ENCODE data around the gene WAS. TPM values are rescaled to one million over a fixed set of nuclear protein-coding genes. Genes with fewer than 3 reads are reported as not detected.

Gene WAS
- polyA plus RNA-seq, 1 of the 3 experiments (the other 2 are of a cell fraction): 0.30 TPM

DNA sequence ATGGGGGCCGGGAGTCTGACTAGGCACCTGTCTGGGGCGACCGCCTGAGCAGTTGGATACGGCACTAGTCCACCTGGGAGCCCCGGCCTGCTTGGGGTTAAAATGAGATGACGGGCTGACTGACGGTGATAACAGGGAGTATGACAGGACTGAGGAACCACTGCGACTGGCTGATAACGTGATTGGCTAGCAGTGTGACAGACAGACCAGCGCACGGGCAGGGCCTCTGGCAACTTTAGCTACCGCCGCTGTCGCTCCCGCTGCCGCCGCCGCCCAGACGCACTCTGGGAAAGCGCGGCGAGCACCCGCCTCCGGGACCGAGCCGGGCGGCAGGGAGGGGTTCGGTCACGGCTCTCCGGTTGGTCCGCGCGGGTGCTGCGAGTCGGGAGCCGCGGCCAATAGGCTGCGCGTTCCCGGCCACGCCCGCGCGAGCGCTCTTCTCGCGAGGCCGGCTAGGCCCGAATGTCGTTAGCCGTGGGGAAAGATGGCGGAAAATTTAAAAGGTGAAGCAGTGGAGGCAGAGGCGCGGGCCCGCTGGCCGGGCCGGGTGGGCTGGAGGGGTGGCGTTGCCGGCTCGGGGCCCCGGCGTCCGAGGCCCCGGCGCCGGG is 12.8 kb downstream of the WAS start, which contains the start of gene SUV39H1 (continued):
- TF ChIP-seq RFX5 (IDR thresholded peaks at IDR 0.05; ENCODE audit: low read length): no peak
- TF ChIP-seq, protein P1, sequence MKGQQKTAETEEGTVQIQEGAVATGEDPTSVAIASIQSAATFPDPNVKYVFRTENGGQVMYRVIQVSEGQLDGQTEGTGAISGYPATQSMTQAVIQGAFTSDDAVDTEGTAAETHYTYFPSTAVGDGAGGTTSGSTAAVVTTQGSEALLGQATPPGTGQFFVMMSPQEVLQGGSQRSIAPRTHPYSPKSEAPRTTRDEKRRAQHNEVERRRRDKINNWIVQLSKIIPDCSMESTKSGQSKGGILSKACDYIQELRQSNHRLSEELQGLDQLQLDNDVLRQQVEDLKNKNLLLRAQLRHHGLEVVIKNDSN (IDR thresholded peaks at IDR 0.05; ENCODE audit: borderline replicate concordance, low read depth): no peak
- no peak for TF ChIP-seq FOSL2 (IDR thresholded peaks at IDR 0.05; ENCODE audit: borderline replicate concordance, low read depth)
- TF ChIP-seq, protein P2, sequence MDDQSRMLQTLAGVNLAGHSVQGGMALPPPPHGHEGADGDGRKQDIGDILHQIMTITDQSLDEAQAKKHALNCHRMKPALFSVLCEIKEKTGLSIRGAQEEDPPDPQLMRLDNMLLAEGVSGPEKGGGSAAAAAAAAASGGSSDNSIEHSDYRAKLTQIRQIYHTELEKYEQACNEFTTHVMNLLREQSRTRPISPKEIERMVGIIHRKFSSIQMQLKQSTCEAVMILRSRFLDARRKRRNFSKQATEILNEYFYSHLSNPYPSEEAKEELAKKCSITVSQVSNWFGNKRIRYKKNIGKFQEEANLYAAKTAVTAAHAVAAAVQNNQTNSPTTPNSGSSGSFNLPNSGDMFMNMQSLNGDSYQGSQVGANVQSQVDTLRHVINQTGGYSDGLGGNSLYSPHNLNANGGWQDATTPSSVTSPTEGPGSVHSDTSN (IDR thresholded peaks at IDR 0.05): peak; percentile 83
- no peak for TF ChIP-seq EP300 (IDR thresholded peaks at IDR 0.05; ENCODE audit: borderline replicate concordance in 1 of 2, low read depth in 1 of 2, low read length in 1 of 2)
- peak; percentile 79; the same call in 1 of the 2 replicates for TF ChIP-seq MXI1 (IDR thresholded peaks at IDR 0.05; ENCODE audit: low read depth, low read length)
- no peak for TF ChIP-seq RCOR1 (IDR thresholded peaks at IDR 0.05; ENCODE audit: low read length)
- TF ChIP-seq RAD21 (IDR thresholded peaks at IDR 0.05; ENCODE audit: low read length): no peak
- TF ChIP-seq NRF1 (IDR thresholded peaks at IDR 0.05; ENCODE audit: low read depth, low read length): peak; percentile 14; the same call in 1 of the 2 replicates
- TF ChIP-seq FOXM1 (IDR thresholded peaks at IDR 0.05; ENCODE audit: low read depth): no peak
- TF ChIP-seq, protein P3, sequence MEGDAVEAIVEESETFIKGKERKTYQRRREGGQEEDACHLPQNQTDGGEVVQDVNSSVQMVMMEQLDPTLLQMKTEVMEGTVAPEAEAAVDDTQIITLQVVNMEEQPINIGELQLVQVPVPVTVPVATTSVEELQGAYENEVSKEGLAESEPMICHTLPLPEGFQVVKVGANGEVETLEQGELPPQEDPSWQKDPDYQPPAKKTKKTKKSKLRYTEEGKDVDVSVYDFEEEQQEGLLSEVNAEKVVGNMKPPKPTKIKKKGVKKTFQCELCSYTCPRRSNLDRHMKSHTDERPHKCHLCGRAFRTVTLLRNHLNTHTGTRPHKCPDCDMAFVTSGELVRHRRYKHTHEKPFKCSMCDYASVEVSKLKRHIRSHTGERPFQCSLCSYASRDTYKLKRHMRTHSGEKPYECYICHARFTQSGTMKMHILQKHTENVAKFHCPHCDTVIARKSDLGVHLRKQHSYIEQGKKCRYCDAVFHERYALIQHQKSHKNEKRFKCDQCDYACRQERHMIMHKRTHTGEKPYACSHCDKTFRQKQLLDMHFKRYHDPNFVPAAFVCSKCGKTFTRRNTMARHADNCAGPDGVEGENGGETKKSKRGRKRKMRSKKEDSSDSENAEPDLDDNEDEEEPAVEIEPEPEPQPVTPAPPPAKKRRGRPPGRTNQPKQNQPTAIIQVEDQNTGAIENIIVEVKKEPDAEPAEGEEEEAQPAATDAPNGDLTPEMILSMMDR (IDR thresholded peaks at IDR 0.05): no peak
- TF ChIP-seq CHD2 (IDR thresholded peaks at IDR 0.05; ENCODE audit: low read length, partially characterized antibody): peak; percentile 99
- TF ChIP-seq YY1 (IDR thresholded peaks at IDR 0.05; ENCODE audit: low read depth): 0 out of 2 replicates have a peak, but pooled peaks have one; percentile 62
- TF ChIP-seq, protein P4, sequence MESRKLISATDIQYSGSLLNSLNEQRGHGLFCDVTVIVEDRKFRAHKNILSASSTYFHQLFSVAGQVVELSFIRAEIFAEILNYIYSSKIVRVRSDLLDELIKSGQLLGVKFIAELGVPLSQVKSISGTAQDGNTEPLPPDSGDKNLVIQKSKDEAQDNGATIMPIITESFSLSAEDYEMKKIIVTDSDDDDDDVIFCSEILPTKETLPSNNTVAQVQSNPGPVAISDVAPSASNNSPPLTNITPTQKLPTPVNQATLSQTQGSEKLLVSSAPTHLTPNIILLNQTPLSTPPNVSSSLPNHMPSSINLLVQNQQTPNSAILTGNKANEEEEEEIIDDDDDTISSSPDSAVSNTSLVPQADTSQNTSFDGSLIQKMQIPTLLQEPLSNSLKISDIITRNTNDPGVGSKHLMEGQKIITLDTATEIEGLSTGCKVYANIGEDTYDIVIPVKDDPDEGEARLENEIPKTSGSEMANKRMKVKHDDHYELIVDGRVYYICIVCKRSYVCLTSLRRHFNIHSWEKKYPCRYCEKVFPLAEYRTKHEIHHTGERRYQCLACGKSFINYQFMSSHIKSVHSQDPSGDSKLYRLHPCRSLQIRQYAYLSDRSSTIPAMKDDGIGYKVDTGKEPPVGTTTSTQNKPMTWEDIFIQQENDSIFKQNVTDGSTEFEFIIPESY (IDR thresholded peaks at IDR 0.05; ENCODE audit: borderline replicate concordance, low read depth): peak; percentile 94
- TF ChIP-seq, protein P5, sequence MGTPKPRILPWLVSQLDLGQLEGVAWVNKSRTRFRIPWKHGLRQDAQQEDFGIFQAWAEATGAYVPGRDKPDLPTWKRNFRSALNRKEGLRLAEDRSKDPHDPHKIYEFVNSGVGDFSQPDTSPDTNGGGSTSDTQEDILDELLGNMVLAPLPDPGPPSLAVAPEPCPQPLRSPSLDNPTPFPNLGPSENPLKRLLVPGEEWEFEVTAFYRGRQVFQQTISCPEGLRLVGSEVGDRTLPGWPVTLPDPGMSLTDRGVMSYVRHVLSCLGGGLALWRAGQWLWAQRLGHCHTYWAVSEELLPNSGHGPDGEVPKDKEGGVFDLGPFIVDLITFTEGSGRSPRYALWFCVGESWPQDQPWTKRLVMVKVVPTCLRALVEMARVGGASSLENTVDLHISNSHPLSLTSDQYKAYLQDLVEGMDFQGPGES (IDR thresholded peaks at IDR 0.05; ENCODE audit: low read depth, low read length): no peak
- TF ChIP-seq TEAD4 (IDR thresholded peaks at IDR 0.05; ENCODE audit: borderline replicate concordance, insufficient read depth): no peak
- peak; percentile 97 for TF ChIP-seq SIN3A (IDR thresholded peaks at IDR 0.05; ENCODE audit: borderline replicate concordance, low read depth, low read length)
- TF ChIP-seq, protein P6, sequence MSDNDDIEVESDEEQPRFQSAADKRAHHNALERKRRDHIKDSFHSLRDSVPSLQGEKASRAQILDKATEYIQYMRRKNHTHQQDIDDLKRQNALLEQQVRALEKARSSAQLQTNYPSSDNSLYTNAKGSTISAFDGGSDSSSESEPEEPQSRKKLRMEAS (IDR thresholded peaks at IDR 0.05; ENCODE audit: low read depth): 0 out of 2 replicates have a peak, but pooled peaks have one; percentile 6
- TF ChIP-seq, protein P7, sequence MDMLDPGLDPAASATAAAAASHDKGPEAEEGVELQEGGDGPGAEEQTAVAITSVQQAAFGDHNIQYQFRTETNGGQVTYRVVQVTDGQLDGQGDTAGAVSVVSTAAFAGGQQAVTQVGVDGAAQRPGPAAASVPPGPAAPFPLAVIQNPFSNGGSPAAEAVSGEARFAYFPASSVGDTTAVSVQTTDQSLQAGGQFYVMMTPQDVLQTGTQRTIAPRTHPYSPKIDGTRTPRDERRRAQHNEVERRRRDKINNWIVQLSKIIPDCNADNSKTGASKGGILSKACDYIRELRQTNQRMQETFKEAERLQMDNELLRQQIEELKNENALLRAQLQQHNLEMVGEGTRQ (IDR thresholded peaks at IDR 0.05; ENCODE audit: borderline replicate concordance, low read depth, low read length): no peak
